Inflammatory macrophage (primary cell): ENCODE data around the gene AMPH.
A peak's percentile ranks its signal among the peaks of the same experiment; 100 is the strongest.

Experiments used
- DNase-seq, 2 donors: peaks; one replicate each; pipeline ENCODE4 v3.0.0-alpha.2; 2020 to 2022

The AMPH gene

DNA sequence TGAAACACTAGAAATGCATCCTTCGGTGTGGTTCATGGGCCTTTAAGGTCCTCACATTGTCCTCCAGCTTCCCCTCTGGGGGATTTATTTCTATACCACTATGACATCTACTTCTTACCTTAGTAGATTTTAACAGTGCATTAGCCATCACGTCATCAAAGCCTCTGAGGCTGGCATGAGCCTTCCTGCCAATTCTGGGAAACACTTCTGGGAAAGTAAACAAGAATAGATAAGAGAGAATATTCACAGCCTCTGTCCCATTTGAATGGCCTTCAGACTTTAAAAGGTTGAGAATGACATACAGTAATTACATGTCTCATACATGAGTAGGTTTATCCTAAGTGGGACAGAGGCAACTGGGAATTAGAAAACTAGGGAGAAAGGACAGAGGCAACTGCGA, 89.7 kb downstream of the AMPH start:
- no peak for DNase-seq

DNA sequence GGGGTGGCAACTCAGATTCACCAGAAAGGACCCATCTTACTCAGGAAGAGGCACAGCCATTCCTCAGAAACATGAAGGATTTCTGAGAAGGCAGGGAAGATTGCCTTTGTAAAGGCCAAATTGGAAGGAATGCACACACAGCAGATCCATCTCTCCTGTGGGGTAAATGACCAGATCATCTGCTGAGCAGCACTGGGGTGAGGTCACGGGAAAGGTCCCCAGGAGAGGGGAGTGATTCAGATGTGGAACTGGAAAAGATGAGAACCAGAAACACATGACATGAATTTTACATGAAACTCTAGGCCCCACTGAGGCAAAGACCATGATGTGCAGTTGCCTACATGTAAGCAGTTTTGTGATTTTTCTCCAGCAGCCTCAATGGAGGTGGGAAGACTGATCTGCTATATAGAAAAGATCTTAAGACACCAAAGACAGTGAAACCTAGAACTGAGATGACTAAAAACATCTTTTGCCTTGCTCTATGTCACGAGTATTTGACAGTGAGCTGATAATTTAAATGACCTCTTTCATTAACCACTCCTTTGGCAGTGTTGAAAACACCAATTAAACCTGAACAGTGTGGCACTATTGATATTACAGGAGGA, 91.6 kb downstream of the AMPH start:
- no peak for DNase-seq

DNA sequence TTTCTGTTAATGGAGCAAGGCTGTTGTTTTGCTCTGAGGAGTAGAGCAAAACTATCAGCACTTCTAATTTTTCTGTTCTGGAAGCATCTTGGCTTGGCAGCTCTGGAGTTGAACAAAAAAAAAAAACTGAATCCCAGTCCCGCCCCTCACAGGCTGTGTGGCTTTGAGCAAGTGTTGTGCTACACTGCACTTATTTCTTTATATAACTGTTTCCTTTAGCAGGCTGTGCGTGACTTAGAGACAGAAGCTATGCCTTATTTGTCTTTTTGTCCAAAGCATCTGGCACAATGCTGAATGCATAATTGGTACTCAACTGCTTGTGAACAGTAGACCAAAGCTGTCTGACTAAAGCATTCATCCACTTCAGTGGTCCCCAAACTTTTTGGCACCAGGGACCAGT, 96.1 kb downstream of the AMPH start:
- no peak for DNase-seq

DNA sequence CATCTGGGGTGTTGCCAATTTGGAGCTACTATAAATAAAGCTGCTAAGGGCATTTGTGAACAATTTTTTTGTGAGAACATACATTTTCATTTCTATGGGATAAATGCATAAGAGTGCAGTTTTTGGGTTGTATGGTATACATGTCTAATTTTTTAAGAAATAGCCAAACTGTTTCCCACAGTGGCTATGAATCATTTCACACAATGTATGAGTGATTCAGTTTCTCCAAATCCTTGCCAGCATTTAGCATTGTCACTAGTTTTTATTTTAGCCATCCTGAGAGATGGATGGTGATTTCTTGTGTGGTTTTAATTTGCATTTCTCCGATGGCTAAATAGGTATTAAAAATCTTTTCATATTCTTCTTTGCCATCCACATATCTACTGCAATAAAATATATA, 105.3 kb downstream of the AMPH start:
- no peak for DNase-seq

DNA sequence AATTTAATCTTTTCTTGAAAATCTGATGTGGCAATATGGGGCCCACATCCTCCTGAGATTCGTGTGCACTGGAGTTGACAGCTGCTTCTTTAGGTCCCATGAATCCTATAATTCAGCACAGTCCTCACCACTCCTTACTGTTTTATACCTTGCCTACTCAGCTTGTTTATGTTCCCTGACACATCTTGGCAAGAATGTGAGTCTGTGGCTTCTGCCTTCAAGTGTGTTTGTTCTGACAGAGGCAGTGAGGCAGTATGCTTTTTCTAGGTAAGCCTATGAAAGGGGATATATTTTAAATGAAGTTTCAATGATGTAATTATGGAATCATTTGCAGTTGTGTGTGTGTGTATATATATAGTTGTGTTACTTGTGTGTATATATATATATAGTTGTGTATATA, 106.4 kb downstream of the AMPH start:
- DNase-seq: no peak

DNA sequence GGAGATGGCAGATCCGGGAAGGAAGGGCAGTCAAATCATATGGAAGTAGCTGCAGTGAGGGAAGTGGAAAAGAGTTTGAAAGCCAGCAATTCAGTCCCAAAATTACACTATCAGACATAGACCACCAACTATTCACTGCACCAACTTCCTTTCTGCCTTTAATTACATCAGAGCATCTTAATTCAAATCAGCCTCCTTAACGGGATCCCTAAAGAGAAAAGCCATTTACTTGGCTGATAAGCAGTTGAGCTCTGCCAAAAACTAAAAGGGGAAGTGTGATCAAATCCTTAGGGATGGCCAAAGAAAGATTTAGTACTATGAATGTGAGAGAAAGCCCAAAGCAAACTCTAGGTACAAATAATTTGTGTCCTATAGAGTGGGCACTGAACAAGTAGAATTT, 110.4 kb downstream of the AMPH start:
- DNase-seq: no peak

DNA sequence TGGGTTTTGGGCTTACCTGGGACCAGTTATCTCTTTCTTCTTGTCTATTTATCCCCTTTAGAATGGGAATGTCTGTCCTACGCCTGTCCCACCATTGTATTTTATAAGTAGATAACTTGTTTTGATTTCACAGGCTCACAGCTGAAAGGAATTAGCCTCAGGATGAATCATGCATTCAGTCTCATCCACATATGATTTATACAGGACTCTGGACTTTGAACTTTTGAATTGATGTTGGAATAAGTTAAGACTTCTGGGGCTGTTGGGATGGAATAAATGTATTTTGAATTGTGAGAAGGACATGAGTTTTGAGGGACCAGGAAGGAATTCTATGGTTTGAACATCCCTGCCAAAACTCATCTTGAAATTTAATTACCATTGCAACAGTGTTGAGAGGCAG, 112.6 kb downstream of the AMPH start:
- no peak for DNase-seq

DNA sequence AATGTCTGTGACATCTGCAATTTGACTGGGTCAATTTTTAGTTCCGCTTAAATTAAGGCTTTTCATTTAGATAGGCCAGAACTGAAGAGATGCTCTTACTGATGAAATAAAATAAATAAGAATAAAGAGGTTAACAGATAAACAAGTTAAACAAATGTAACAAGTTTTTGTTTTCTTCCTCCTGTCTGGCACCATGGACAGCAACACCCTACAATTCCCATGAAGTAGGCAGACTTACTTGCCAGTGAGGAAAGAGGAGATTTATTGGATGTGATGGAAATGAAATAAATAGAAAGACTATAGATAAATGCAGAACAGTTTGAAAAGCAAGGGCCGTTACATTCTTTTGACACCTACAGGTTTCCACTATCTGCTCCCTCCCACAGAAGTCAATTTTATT, 118.5 kb downstream of the AMPH start:
- DNase-seq: no peak

DNA sequence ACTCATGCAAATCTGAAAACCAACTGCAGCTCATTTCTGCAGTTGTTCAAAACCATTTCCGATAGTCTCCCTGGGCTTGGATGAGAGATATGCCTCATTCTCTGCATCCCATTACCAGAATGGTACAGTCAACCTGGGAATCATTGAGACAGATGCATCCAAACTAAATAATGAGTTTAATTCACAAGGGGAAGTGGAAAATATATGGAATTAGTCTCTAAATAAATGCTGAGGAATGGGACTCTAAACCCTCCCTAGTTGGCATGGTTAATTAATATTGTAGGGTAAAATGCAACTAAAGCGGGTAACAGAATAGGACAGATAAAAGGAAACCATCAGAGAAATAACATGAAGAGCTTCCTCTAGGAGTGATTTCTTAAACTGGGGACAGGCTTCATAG, 118.9 kb downstream of the AMPH start:
- no peak for DNase-seq

DNA sequence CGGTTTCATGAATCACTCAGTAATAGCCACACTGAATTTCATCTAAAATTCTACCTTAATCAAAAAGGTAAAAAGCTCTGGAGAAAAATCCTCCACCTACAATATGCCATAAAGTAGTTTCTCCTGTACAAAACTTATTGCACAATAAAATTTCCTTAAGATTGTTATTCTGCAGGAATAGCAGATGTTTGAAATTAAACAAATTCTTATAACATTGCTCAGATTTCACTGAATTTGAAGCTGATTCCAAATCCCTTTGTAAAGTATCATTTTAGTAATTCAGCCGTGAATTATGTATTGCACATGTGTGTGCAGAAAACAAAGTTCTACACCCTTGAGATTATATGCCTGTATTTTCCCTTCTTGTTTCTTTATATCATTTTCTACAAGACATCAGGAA, 123.8 kb downstream of the AMPH start:
- DNase-seq: no peak

DNA sequence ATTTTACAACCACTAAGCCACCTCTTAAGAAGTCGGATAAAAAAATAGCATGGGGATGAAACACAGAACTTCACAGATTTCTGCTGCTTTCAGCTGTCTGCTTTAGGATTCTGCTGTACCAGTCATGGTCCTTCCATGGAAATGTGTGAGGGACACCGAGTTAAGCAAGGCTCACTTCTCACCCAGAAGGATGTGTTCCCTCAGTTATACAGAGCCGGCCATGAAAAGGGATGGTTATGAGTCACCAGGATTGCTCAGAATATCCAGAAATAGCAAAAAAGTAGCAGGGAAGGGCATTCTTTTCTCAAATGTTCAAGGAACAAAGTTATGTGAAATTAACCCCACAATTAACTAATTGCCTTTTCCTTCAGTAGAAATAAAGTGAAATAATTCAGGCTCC, 124.4 kb downstream of the AMPH start:
- DNase-seq: no peak

DNA sequence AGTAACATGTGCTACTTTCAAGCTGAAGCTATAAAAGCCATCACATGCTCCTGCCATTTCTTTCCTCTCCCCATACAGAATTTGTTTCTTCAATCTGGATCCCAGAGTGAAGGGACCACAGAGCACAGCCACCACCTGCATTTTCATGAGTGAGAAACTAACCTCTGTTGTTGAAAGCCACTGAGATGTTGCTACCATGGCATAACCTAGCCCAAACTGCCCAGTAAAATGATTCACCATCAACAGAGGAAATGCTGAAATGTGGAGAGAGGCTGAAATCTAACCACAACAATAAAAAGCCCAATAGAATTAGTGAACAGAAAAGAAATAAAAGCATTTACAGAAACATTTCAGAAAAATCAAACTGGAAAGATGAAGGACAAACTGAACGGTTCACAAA, 125.2 kb downstream of the AMPH start:
- DNase-seq: no peak

DNA sequence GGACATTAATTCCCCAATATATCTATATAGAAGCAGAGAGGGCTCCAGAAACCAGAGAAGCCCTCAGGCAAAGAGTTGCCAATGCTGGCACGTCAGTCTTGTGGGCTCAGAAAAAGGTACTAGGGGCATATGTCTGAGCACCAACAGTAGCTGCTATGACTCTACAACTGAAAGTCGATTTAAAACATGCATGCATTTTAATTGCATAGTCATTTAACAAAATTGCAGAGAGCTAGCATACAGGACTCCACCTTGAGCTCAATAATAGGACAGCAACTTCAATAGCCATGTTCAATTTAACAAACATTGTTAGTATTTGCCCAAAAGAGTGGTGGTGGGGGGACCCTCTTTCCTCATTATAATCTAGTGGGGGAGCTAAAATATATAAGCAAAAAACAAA, 126.5 kb downstream of the AMPH start:
- DNase-seq: no peak

DNA sequence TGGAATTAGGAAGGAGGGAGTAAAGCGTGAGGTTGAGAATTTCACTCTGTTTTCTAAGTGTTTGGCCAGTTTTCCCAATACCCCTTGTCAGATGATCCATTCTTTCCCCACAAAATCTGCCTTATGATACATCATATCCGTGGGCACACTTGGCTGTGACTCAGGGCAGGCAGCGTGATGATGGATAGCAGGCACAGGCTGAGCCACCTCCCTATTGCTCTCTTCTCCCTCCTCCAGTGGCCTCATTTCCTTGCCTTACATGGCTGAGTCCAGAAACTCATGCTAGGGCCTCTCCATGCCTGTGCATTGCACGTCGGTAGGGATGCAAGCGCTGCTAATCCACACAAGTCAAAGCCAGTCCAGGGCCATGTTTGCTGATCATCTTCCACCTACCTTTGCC, 128.3 kb downstream of the AMPH start:
- DNase-seq: no peak

DNA sequence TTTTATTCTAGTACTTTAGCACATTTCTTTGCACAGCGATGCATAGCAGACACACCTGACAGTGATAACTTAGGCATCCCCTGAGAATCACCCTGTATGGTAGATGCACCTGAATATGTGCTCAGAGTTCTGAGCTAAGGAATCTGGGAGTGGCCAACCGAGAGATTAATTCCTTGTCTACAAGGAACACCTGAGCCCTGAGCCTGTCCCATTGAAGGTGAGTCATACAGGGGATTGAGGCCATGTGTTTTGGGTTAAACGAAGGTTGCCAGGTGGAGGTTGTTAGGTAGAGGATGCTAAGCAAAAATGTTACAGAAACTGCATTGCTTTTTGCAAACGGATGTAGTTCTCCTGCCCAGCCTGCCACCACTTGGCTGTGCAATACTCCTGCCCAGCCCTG, 128.9 kb downstream of the AMPH start:
- DNase-seq: no peak

DNA sequence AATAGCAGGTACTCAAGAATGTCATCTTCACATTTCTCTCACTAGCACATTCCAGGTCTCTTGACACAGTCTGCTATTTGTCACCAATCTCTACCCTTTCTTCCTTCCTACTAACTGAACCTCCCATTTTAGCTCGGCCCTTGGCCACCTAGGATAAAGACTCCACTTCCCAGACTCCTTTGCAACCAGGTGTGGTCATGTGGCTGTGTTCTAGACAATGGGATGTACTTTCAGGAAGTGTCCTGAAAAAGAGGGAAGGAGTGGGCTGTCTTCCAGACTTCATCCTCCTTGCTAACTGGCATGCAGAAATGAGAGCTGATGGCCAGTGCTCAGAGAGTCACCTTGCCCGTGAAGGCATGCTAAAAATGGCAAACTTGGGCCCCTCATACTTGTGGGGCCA, 139.2 kb downstream of the AMPH start:
- DNase-seq: no peak

DNA sequence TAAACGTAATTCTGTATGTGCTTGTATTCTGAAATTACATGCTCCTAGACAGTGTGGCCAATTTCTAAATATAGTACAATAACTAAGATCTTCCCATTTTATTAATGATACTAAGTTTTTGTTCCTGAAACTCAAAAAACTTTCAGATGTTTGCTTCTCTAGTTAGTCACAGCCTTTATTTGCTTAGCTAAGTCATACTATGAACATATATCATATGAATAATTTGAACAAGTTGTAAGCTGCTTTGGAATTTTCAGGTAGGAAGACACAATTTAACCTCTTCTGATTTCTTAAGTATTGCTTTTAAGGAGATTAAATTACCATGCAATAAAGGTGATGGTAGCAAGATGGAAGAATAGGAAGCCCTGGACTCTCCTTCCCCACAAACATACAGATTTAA, 148.7 kb downstream of the AMPH start:
- no peak for DNase-seq

DNA sequence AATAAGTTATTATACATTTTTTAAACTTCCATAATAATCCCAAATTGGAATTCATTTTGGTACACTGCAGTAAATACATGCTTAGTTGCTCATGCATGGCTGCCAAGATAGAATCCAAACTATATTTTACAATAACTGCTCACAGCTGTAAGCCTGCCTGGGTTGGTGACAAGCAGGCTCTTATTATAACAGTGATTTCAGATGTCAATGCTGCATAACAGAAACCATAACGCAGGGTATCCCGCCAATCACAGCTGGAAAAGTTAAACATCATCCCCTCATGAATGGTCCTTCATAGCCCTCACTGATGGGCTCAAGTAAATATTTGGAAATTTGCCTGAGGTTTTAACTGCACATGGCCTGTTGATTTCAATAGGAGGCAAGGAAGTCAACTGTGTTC, 149.8 kb downstream of the AMPH start:
- DNase-seq: no peak

DNA sequence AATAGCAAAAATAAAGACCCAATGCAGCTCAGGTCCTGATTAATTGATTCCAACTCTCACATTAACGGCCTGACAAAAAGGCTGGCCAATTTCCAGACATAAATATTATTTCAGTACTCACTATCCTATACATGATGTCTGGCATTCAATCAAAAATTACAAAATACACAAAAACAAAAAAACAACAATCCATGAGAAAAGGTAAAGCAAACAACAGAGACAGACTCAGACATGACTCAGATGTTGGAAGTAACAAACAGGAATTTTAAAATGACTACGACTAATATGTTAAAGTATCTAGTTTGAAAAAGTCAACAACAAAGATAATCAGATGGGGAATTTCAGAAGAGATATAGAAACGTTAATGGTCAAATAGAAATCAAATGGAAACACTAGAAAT, 152.8 kb downstream of the AMPH start:
- no peak for DNase-seq

DNA sequence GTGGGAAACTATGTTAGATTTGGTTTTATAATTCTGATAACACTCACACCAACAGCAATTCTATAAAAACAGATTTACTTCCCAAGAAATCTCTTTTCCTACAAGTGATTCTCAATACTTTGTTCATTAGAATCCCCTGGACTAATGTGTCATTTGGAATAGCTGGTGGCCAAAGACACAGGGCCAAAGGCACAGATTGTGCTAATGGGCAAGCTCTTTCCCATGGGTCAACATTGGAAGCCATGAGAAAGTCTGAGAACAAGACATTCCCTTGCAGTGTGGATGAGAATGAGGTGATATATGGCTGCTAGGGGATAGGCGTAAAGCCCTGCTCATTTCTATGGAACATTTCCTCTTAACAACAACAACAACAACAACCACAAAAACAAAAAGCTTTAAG, 153.8 kb downstream of the AMPH start:
- DNase-seq: no peak

DNA sequence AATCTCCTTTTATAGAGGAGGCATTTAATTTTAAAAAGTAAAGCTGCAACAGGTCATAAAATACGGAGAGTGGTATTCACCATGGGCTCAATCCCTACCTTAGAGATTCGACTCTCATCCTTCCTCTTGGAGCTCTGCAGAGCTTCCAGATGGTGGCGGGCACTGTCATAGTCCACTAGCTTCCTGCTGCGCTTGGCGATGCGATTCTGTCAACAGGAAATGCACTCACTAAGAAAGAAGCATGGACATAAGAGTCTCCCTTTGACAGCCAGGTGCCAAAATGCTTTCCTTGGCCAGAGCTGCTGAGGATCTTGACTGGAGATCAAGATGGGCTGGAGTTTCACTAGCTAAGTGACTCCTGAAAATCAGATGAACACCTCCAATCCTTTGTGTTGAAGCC, 154.4 kb downstream of the AMPH start:
- DNase-seq: no peak

DNA sequence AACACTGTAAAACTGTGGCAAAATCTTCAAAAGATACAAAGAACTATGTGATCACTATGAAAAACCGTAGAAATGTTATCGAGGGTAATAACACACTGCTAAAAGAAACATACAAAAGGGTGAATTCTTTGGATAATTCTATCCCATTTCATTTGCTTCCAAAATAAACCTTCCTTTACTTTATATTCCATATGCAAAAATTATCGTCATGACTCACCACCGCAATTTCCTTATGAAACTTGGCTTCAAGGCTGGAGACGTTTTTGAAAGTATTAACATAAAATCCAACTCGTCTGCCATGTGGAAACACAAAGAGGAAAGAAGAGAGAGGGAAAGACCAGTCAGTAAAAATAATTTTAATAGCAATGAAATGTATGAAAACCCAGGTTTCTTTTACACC, 165.2 kb downstream of the AMPH start:
- no peak for DNase-seq

DNA sequence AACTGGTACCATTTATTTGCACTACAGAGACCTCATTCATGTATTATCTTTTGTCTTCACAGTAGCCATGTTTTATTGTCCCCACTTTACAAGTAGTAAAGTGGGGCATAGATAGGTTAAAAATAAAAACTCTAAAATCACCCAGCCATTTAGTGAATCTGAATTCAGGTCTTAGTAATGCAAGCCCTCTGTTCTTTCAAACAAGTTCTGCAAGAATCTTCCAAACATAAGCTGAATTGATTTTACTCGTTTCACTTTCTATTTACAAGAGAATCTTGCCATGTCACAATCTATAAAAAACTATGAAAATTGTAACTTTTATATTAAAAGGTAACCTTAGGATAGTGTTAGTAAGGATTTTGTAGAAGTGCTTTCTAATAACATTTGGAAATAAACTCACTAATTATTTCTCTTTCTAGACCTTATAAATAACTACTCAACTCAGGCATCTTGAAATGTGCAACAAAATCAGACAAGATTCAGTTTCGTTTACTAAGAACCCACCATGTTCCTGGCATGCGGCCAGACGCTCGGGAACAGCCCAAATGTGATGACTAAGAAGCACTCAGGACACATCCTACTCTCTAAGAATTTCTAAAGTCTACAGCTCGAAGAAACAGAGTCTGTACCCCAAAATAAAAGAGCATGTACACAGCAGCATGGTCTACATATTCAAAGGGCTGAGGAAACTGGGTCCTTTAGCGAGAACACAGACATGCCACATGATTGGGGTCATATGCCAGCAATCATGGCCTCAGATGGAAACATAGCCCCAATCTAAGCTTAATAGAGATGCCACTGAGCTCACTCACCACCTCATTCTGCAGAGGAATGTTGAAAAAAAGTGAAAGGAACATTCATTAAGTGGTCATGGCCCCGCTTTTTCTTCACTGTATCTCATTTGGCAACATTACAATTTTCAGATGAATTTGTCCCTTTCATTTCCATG, 167.6 kb downstream of the AMPH start:
- peak in 1 of 2 donors; percentile 38 for DNase-seq

DNA sequence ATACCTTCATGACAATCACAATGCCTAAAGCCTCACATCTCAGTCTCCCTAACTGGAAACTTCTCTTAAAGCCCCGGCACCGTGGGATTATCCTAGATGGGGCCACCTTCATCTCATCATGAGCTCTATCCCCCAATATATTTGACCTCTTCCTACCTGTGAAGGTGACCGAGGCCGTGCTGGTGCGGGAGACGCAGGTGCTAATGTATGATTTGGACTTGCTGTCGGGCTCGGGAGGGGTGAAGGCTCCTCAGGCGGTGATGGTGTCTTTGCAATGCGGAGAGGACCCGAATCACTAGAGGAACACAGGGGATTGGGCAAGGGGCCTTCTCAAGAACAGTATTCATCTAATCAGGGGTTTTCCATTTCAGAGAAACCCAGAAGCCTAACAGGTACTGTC, 168.4 kb downstream of the AMPH start:
- DNase-seq: no peak

DNA sequence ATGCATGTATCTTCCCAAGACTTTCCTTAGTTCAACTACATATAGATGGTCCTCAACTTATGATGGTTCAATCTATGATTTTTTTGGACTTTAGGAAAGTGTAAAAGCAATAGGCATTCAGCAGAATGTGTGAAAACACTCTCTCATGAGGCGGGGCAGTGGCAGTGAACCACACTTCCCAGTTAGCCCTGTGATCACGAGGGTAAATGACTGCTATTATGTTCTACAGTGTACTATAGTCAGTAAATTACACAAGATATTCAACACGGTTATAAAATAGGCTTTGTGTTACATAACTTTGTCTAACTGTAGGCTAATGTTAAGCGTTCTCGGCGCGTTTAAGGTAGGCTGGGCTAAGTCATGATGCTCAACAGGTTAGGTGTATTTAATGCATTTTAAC, 169.3 kb downstream of the AMPH start:
- no peak for DNase-seq
